Right lobe of liver (tissue), 6 donors: ENCODE measurements around the gene HOXA10. TPM values are rescaled to one million over a fixed set of nuclear protein-coding genes. Genes with fewer than 3 reads are reported as not detected.
A peak's percentile ranks its signal among the peaks of the same experiment; 100 is the strongest.

ENCODE experiments used
- ATAC-seq, 4 donors: fragments of 200-7000 bp; cut with Tn5 transposase; one replicate each; pipeline ENCODE4 v1.9.1; 2020; ENCODE audit warnings: mild to moderate bottlenecking in 4 of 4, moderate library complexity in 4 of 4
- DNase-seq, 3 donors: peaks; one replicate each; pipeline ENCODE4 v3.0.0-alpha.2; 2020
- H3K27ac ChIP-seq, 3 donors: fragments of 200-600 bp; one replicate each; pipeline ENCODE4 v1.8.0; 2022
- H3K27me3 ChIP-seq, 2 donors: fragments of 200-600 bp; one replicate each; pipeline ENCODE4 v1.8.0; 2022
- H3K36me3 ChIP-seq, 4 donors: fragments of 200-600 bp; sonication (generic) in 1 of 4; one replicate each; pipeline versions ENCODE4 v1.5.1 to v1.8.0; 2017 to 2022; ENCODE audit warnings: control low read depth in 1 of 4
- H3K4me1 ChIP-seq, 4 donors: fragments of 200-600 bp; sonication (generic) in 1 of 4; one replicate each; pipeline versions ENCODE4 v1.5.1 to v1.8.0; 2017 to 2022; ENCODE audit warnings: control low read depth in 1 of 4
- H3K4me3 ChIP-seq, 3 donors: fragments of 200-600 bp; one replicate each; pipeline ENCODE4 v1.8.0; 2022
- H3K9me3 ChIP-seq, 4 donors: fragments of 200-600 bp; sonication (generic) in 1 of 4; one replicate each; pipeline versions ENCODE4 v1.5.1 to v1.8.0; 2017 to 2022; ENCODE audit warnings: control low read depth in 1 of 4
- POLR2A ChIP-seq: fragments of 450-650 bp; IDR thresholded peaks from one replicate; pipeline ENCODE4 v1.6.1; 2017; ENCODE audit warnings: antibody characterized with exemption, mild to moderate bottlenecking
- WGBS: methylation state at CpG from one replicate; pipeline ENCODE4 v1.1.6; 2018; ENCODE audit warnings: low coverage, low lambda C conversion rate; ENCODE audit not compliant: insufficient coverage; ENCODE audit errors: missing lambda C conversion rate; 5-methylcytosine and 5-hydroxymethylcytosine counted together
- intact Hi-C, 2 donors: fragments of 100-400 bp; cut with DNase I; formaldehyde crosslinking; loops; one replicate each; pipeline versions ENCODE4 v1.11.2 to v1.14.1; 2022
- total RNA-seq, 6 experiments: library from RNA; depleted of rRNA in 2 of 6; stranded (reverse); fragments of >200 nt in 2 of 6; fragmentation: NEBNext Ultra II Directional in 3 of 6; extraction: Animal tissue kit (Norgen Biotek cat#: 25700) in 3 of 6; gene quantifications; one replicate each; pipeline versions ENCODE4 v1.1.0 to v1.2.4, GENCODE V29; 2016 to 2023
- TF ChIP-seq, protein P1 (sequence below), 4 donors: fragments of 200-600 bp in 3 of 4; fragments of 450-650 bp in 1 of 4; IDR thresholded peaks; one replicate each; pipeline versions ENCODE4 v1.5.1 to v1.8.0; 2016 to 2022; ENCODE audit warnings: antibody characterized with exemption in 4 of 4, mild to moderate bottlenecking in 2 of 4
- donor health status: DM: no; HTN: yes; CAD: no.
- donor health status: DM: no; HTN: no; CAD: no.
- donor health status: DM: no; HTN: no; CAD: no.
- donor health status: DM: no; HTN: yes; CAD: no.
- donor health status: DM: no; HTN: yes; CAD: no.

Gene HOXA10
- total RNA-seq, 6 experiments from 2014 or later, result not detected

DNA sequence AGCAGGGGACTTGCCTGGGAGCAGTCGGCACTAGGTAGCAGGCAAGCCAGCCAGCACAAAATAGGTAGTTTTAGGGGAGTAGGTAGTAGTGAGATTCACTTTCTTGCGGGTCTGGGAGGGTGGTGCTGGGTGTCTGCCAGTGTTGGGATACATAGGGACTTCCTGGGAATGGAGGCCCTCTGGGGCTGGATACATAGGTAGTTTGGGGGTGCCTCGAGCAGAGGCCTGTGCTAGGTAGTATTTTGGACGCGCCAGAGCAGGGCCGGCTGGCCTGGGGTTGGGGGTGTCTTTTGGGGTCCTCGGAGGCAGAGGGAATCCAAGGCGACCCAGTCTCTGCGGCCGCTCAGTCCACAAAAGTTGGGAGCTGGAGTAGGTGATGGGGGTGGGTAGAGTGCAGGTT is 19.8 kb downstream of the HOXA10 start:
- H3K27ac ChIP-seq, result no peak overlapping the region
- TF ChIP-seq POLR2A, result no peak
- TF ChIP-seq, protein P1, sequence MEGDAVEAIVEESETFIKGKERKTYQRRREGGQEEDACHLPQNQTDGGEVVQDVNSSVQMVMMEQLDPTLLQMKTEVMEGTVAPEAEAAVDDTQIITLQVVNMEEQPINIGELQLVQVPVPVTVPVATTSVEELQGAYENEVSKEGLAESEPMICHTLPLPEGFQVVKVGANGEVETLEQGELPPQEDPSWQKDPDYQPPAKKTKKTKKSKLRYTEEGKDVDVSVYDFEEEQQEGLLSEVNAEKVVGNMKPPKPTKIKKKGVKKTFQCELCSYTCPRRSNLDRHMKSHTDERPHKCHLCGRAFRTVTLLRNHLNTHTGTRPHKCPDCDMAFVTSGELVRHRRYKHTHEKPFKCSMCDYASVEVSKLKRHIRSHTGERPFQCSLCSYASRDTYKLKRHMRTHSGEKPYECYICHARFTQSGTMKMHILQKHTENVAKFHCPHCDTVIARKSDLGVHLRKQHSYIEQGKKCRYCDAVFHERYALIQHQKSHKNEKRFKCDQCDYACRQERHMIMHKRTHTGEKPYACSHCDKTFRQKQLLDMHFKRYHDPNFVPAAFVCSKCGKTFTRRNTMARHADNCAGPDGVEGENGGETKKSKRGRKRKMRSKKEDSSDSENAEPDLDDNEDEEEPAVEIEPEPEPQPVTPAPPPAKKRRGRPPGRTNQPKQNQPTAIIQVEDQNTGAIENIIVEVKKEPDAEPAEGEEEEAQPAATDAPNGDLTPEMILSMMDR (IDR thresholded peaks at IDR 0.05), result no peak
- intact Hi-C loops, result loop anchor here in 1 of 2 donors (10.0 kb wide), 1 partner anchor 780 kb away; no protein-coding TSS in a partner anchor
- H3K4me3 ChIP-seq, result no peak overlapping the region
- peaks cover 0 to 7% (median 5%) of the 10 kb centered on the region in 4 donors for H3K4me1 ChIP-seq
- H3K9me3 ChIP-seq, result no peaks in the 10 kb centered on the region
- peak in 1 of 3 donors; percentile 29 for DNase-seq
- no peak for ATAC-seq
- WGBS, result 11% methylated on average over 5 of the region's 10 CpGs
- no peaks in the 10 kb centered on the region for H3K36me3 ChIP-seq
- peaks cover 36 to 70% of the 10 kb centered on the region in 2 donors for H3K27me3 ChIP-seq

DNA sequence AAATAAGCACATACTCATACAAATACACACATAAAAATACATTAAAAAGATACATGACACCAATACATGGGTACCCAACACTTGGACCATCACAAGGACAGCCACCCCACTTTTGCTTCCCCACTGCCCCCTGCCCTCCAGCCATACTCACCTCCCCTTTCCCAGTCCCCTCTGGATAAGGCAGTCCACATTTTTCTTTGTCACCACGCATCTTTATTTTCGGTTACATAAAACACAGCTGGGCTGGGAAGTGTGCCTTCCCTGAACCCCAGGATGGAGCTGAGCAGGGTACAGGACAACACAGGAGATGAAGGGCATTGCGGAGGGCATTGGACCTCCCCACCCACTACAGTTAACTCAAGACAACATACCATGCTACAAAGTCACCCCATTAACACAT is 20.6 kb downstream of the HOXA10 start:
- 23% methylated on average over 3 of the region's 3 CpGs for WGBS
- peaks cover 43 to 70% of the 10 kb centered on the region in 2 donors for H3K27me3 ChIP-seq
- H3K4me1 ChIP-seq, result peaks cover 0 to 7% (median 4%) of the 10 kb centered on the region in 4 donors
- DNase-seq (no peak), ATAC-seq (no peak)
- no peaks in the 10 kb centered on the region for H3K36me3 ChIP-seq
- no peaks in the 10 kb centered on the region for H3K9me3 ChIP-seq
- H3K4me3 ChIP-seq, result no peak overlapping the region
- no peak overlapping the region for H3K27ac ChIP-seq
- intact Hi-C loops, result loop anchor here in 1 of 2 donors (10.0 kb wide), 1 partner anchor 779 kb away; no protein-coding TSS in a partner anchor
- no peak for TF ChIP-seq POLR2A
- TF ChIP-seq, protein P1 (IDR thresholded peaks at IDR 0.05), result no peak

DNA sequence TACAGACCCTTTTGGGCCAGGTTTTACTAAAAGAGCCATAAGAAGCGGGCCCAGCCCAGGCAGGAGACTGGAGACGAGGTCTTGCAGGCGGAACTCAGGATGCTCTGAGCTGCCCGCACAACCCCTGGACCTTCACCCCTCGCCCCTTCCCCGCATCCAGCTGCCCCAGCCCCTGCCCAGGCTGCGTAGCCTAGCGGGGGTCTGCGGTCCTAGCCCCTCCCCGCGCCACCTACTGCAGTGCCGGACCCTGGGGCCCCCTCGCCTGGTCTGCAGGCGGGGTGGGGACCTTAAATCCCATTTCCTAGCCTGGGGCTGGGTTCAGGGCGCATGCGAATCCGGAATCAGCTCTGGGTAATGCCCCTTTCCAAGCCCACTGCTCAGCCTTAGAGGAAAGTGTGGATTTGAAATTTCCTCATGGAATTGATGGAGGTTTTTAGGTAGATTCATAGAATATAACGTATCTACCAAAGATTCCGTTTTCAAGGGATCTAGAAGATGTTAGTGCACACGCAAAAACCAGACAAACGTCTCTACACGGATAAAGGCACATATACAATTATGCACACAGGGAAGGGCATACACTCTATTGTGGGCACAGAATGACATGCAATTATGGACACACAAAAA is 21.2 kb downstream of the HOXA10 start:
- H3K36me3 ChIP-seq, result no peaks in the 10 kb centered on the region
- intact Hi-C loops, result loop anchor here in 1 of 2 donors (10.0 kb wide), 1 partner anchor 778 kb away; no protein-coding TSS in a partner anchor
- TF ChIP-seq POLR2A, result no peak
- TF ChIP-seq, protein P1 (IDR thresholded peaks at IDR 0.05), result no peak
- no peak overlapping the region for H3K27ac ChIP-seq
- 7% methylated on average over 10 of the region's 22 CpGs for WGBS
- peaks cover 38 to 74% of the 10 kb centered on the region in 2 donors for H3K27me3 ChIP-seq
- ATAC-seq (no peak), DNase-seq (peak in 2 of 3 donors; percentile 34 to 46)
- no peak overlapping the region for H3K4me3 ChIP-seq
- peaks cover 0 to 7% (median 4%) of the 10 kb centered on the region in 4 donors for H3K4me1 ChIP-seq
- no peaks in the 10 kb centered on the region for H3K9me3 ChIP-seq

DNA sequence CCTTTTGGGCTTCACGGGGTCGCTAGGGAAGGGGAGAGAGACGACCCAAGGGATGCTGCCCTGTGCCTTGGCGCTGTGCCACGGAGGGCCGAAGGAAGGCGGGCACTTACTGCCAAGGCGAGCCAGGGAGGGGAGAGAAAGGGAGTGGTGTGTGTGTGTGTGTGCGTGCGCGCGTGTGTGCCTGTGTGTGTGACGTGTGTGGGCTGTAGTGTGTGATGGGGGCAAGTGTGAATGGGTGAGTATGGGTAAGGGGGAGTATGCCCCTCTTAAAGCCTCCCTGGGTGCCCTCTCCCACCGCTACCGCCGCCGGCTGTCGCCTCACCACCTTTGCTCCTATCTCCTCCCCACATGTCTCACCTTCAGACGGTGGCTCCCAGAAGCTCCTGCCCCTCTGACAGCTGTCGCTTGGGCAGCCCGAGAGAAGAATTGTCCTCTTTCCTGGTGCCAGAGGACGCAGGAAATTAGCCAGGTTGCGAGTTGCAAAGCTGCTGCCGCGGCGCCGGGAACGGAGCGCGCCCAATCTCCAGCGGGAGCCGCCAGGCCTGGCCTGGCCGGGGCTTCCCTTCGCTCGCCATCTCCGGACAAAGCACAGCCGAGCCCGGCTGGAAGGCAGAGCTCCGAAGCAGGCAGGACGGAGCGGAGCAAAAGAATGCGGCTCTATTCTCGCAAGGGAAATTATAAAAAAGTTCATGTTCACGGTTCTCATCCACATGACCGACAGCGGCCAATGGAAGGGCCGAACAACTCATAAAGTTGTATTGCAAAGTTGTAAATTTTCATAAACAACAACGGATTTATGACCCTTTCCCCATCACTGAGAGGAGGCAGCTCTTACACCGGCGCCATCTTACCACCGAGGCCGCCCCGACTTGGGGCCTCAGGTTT is 21.9 kb downstream of the HOXA10 start, which contains the start of gene HOXA3:
TSS of gene HOXA3 (minus strand) at position 653 of the 885 bp plus-strand sequence. CDS start 41,943 bp downstream, outside the sequence.
- TF ChIP-seq POLR2A, result no peak
- TF ChIP-seq, protein P1 (IDR thresholded peaks at IDR 0.05), result no peak
- WGBS, result 7% methylated on average over 35 of the region's 53 CpGs
- ATAC-seq (no peak), DNase-seq (peak in 2 of 3 donors; percentile 31 to 47)
- no peaks in the 10 kb centered on the region for H3K36me3 ChIP-seq
- peaks cover 0 to 7% (median 4%) of the 10 kb centered on the region in 4 donors for H3K4me1 ChIP-seq
- H3K9me3 ChIP-seq, result no peaks in the 10 kb centered on the region
- H3K27ac ChIP-seq, result no peak within 1 kb of the TSS
- no peak within 1 kb of the TSS for H3K4me3 ChIP-seq
- intact Hi-C loops, result loop anchor here in 1 of 2 donors (10.0 kb wide), 1 partner anchor 777 kb away; no protein-coding TSS in a partner anchor
- H3K27me3 ChIP-seq, result peaks cover 32 to 80% of the 10 kb centered on the region in 2 donors
